Measurements from ENCODE around the gene POMT2.

DNA sequence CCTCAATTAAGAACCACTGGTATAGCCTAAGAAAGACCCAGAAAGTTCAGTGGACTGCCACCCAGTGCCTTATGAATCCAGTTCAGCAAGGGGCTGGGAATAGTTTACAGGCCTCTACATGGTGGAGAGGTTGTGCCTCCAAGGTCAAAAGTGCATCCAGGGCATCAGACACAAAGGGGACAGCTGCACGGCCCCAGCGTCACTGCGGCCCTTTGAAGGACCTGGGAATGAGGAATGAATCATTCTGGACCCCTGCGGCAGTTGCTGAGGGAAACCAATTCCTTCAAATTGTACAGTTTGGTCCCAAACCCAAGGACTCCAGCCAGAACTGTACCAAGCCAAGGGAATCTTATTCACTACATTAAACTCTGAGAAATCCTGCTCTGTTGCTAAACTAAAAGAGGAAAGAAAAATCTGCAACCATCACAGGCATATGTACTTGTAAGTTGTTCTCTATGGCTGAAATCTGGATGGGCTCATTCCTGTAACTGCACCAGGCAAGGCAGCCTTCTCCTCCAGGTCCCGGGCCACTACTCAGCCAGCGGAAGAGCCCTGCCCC is 38.8 kb downstream of the POMT2 start:
- TF ChIP-seq POLR2AphosphoS5 (IDR thresholded peaks at IDR 0.05), result no peak
- TF ChIP-seq EP300 (IDR thresholded peaks at IDR 0.05), result no peak
